ENCODE results near the gene VWA7.

VWA7 gene

GRCh38 chr6:31727717-31728671 is 49.1 kb downstream of the VWA7 start:
- DNase-seq, result no peak

GRCh38 chr6:31727034-31727716 is 50.0 kb downstream of the VWA7 start:
- DNase-seq, result no peak

GRCh38 chr6:31725502-31726350 is 51.4 kb downstream of the VWA7 start:
- no peak for DNase-seq

- DNase-seq, result no peak
These were observed 53.0 kb downstream of the VWA7 start for GRCh38 chr6:31723980-31724691.

GRCh38 chr6:31723245-31723979 is 53.7 kb downstream of the VWA7 start, which contains the start of gene MPIG6B:
Gene MPIG6B (plus strand): TSS chr6:31723373. CDS start chr6:31723384, 11 bp downstream.
- no peak for DNase-seq

- no peak for DNase-seq
These were observed 55.0 kb downstream of the VWA7 start for GRCh38 chr6:31722173-31722572.

- no peak for DNase-seq
These were observed 55.6 kb downstream of the VWA7 start, which contains the start of gene LY6G6C for GRCh38 chr6:31721351-31722020. Gene LY6G6C (minus strand): TSS chr6:31721746. CDS start chr6:31721679, 67 bp downstream.

- DNase-seq, result no peak
These were observed 56.8 kb downstream of the VWA7 start for GRCh38 chr6:31720196-31720770.

- no peak for DNase-seq
These were observed 58.1 kb downstream of the VWA7 start for GRCh38 chr6:31719001-31719400.

- DNase-seq, result no peak
These were observed 58.9 kb downstream of the VWA7 start for GRCh38 chr6:31718265-31718664.

- DNase-seq, result no peak
These were observed 59.5 kb downstream of the VWA7 start for GRCh38 chr6:31717499-31718222.
